SK-N-SH treated with all-trans-retinoic acid at 6 μM for 48 hours (cell line): ENCODE measurements around the gene TEX26.

Experiments used
- ARNTL ChIP-seq: fragments of 450-650 bp; formaldehyde crosslinking; IDR thresholded peaks from 2 replicates; pipeline ENCODE4 v1.5.0; 2020; ENCODE audit warnings: low read depth, mild to moderate bottlenecking, moderate library complexity, borderline replicate concordance
- GLIS3 ChIP-seq: fragments of 250-450 bp; sonication (Bioruptor Pico); IDR thresholded peaks from 2 replicates; pipeline ENCODE4 v1.5.0; 2020; ENCODE audit warnings: mild to moderate bottlenecking, moderate library complexity
- OSR1 ChIP-seq: fragments of 250-450 bp; sonication (Bioruptor Pico); IDR thresholded peaks from 2 replicates; pipeline ENCODE4 v1.8.0; 2022; ENCODE audit warnings: moderate library complexity, mild to moderate bottlenecking, inconsistent platforms
- RARB ChIP-seq: fragments of 250-450 bp; sonication (Bioruptor Pico); IDR thresholded peaks from 2 replicates; pipeline ENCODE4 v1.8.0; 2021; ENCODE audit warnings: mild to moderate bottlenecking, moderate library complexity
- TOX ChIP-seq: fragments of 250-450 bp; sonication (Bioruptor Pico); IDR thresholded peaks from 2 replicates; pipeline ENCODE4 v1.8.0; 2021; ENCODE audit warnings: mild to moderate bottlenecking, moderate library complexity, borderline replicate concordance
- ZC3H10 ChIP-seq: fragments of 250-450 bp; sonication (Bioruptor Pico); IDR thresholded peaks from 2 replicates; pipeline ENCODE4 v1.5.1; 2021; ENCODE audit warnings: mild to moderate bottlenecking, moderate library complexity
- ZFP3 ChIP-seq: fragments of 250-450 bp; sonication (Bioruptor Pico); IDR thresholded peaks from 2 replicates; pipeline ENCODE4 v1.5.0; 2020; ENCODE audit warnings: mild to moderate bottlenecking, moderate library complexity
- ZFP30 ChIP-seq: fragments of 450-650 bp; formaldehyde crosslinking; IDR thresholded peaks from 2 replicates; pipeline ENCODE4 v1.5.0; 2022; ENCODE audit warnings: mild to moderate bottlenecking, moderate library complexity
- ZNF565 ChIP-seq: fragments of 450-650 bp; formaldehyde crosslinking; conservative IDR thresholded peaks from 2 replicates; pipeline ENCODE4 v1.5.0; 2020; ENCODE audit warnings: low read depth, mild to moderate bottlenecking, moderate library complexity
- TF ChIP-seq, protein P1 (sequence below): fragments of 250-450 bp; sonication (Bioruptor Pico); IDR thresholded peaks from 2 replicates; pipeline ENCODE4 v1.5.0; 2020; ENCODE audit warnings: mild to moderate bottlenecking, moderate library complexity
- TF ChIP-seq, protein P2 (sequence below): fragments of 250-450 bp; sonication (Bioruptor Pico); IDR thresholded peaks from 2 replicates; pipeline ENCODE4 v1.8.0; 2020; ENCODE audit warnings: mild to moderate bottlenecking, moderate library complexity, borderline replicate concordance
- TF ChIP-seq, protein P3 (sequence below): fragments of 250-450 bp; sonication (Bioruptor Pico); IDR thresholded peaks from 2 replicates; pipeline ENCODE4 v1.5.1; 2020; ENCODE audit warnings: low read depth, mild to moderate bottlenecking, moderate library complexity
- TF ChIP-seq, protein P4 (sequence below): fragments of 250-450 bp; sonication (Bioruptor Pico); IDR thresholded peaks from 2 replicates; pipeline ENCODE4 v1.5.1; 2021; ENCODE audit warnings: mild to moderate bottlenecking, moderate library complexity

DNA sequence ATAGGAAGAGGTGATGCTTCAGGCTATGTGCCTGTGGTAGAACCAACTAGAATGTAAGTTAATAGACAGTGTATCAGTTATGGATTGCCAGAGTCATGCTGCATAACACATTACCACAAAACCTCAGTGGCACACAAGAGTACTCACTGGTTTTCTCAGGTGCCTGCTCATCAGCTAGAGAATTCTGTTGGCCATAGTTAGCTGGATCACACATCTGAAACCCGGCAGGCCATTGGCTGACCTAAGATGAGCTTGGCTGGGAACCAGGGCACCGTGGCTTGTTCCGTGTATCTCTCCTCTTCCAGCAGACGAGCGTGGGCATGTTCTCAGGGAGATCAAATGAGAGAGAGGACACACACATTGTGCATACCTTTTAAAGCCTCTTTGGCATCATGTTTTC, 76.7 kb downstream of the TEX26 start:
- TF ChIP-seq ZNF565 (CRISPR knock-in tag) (no peak), ZFP30 (CRISPR knock-in tag) (no peak), ZFP3 (CRISPR knock-in tag) (no peak), ARNTL (CRISPR knock-in tag) (no peak), GLIS3 (CRISPR knock-in tag) (no peak), RARB (CRISPR knock-in tag) (no peak), TOX (CRISPR knock-in tag) (no peak), ZC3H10 (CRISPR knock-in tag) (no peak), OSR1 (CRISPR knock-in tag) (no peak)
- TF ChIP-seq, protein P1, sequence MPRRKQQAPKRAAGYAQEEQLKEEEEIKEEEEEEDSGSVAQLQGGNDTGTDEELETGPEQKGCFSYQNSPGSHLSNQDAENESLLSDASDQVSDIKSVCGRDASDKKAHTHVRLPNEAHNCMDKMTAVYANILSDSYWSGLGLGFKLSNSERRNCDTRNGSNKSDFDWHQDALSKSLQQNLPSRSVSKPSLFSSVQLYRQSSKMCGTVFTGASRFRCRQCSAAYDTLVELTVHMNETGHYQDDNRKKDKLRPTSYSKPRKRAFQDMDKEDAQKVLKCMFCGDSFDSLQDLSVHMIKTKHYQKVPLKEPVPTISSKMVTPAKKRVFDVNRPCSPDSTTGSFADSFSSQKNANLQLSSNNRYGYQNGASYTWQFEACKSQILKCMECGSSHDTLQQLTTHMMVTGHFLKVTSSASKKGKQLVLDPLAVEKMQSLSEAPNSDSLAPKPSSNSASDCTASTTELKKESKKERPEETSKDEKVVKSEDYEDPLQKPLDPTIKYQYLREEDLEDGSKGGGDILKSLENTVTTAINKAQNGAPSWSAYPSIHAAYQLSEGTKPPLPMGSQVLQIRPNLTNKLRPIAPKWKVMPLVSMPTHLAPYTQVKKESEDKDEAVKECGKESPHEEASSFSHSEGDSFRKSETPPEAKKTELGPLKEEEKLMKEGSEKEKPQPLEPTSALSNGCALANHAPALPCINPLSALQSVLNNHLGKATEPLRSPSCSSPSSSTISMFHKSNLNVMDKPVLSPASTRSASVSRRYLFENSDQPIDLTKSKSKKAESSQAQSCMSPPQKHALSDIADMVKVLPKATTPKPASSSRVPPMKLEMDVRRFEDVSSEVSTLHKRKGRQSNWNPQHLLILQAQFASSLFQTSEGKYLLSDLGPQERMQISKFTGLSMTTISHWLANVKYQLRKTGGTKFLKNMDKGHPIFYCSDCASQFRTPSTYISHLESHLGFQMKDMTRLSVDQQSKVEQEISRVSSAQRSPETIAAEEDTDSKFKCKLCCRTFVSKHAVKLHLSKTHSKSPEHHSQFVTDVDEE (CRISPR knock-in tag), result no peak
- TF ChIP-seq, protein P2, sequence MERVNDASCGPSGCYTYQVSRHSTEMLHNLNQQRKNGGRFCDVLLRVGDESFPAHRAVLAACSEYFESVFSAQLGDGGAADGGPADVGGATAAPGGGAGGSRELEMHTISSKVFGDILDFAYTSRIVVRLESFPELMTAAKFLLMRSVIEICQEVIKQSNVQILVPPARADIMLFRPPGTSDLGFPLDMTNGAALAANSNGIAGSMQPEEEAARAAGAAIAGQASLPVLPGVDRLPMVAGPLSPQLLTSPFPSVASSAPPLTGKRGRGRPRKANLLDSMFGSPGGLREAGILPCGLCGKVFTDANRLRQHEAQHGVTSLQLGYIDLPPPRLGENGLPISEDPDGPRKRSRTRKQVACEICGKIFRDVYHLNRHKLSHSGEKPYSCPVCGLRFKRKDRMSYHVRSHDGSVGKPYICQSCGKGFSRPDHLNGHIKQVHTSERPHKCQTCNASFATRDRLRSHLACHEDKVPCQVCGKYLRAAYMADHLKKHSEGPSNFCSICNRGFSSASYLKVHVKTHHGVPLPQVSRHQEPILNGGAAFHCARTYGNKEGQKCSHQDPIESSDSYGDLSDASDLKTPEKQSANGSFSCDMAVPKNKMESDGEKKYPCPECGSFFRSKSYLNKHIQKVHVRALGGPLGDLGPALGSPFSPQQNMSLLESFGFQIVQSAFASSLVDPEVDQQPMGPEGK (CRISPR knock-in tag), result no peak
- TF ChIP-seq, protein P3, sequence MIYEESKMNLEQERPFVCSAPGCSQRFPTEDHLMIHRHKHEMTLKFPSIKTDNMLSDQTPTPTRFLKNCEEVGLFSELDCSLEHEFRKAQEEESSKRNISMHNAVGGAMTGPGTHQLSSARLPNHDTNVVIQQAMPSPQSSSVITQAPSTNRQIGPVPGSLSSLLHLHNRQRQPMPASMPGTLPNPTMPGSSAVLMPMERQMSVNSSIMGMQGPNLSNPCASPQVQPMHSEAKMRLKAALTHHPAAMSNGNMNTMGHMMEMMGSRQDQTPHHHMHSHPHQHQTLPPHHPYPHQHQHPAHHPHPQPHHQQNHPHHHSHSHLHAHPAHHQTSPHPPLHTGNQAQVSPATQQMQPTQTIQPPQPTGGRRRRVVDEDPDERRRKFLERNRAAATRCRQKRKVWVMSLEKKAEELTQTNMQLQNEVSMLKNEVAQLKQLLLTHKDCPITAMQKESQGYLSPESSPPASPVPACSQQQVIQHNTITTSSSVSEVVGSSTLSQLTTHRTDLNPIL (CRISPR knock-in tag), result no peak
- TF ChIP-seq, protein P4, sequence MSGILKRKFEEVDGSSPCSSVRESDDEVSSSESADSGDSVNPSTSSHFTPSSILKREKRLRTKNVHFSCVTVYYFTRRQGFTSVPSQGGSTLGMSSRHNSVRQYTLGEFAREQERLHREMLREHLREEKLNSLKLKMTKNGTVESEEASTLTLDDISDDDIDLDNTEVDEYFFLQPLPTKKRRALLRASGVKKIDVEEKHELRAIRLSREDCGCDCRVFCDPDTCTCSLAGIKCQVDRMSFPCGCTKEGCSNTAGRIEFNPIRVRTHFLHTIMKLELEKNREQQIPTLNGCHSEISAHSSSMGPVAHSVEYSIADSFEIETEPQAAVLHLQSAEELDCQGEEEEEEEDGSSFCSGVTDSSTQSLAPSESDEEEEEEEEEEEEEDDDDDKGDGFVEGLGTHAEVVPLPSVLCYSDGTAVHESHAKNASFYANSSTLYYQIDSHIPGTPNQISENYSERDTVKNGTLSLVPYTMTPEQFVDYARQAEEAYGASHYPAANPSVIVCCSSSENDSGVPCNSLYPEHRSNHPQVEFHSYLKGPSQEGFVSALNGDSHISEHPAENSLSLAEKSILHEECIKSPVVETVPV (CRISPR knock-in tag), result no peak
